T follicular helper cell (primary cell): ENCODE data around the gene EOLA1.
"Not testable (repeated sequence)": the region's sequence is repeated elsewhere in the genome, so short reads cannot be mapped to it uniquely, and the experiment has no call there.

Source experiments
- DNase-seq: peaks from one replicate; pipeline ENCODE4 v3.0.0-alpha.2; 2020; ENCODE audit warnings: low read depth

Gene EOLA1

GRCh38 chrX:149513825-149514428 lies 26.9 kb upstream of the EOLA1 start:
- no peak for DNase-seq

GRCh38 chrX:149515954-149516602 lies 24.7 kb upstream of the EOLA1 start:
- no peak for DNase-seq

- no peak for DNase-seq
Observed at GRCh38 chrX:149516604-149517003, 24.2 kb upstream of the EOLA1 start.

GRCh38 chrX:149517308-149517707 lies 23.5 kb upstream of the EOLA1 start:
- DNase-seq, result no peak

- no peak for DNase-seq
Observed at GRCh38 chrX:149518236-149518635, 22.6 kb upstream of the EOLA1 start.

- not testable (repeated sequence) for DNase-seq
Observed at GRCh38 chrX:149520636-149521277, 20.1 kb upstream of the EOLA1 start.

- DNase-seq, result no peak
Observed at GRCh38 chrX:149521438-149521837, 19.4 kb upstream of the EOLA1 start.

GRCh38 chrX:149522916-149523315 lies 17.9 kb upstream of the EOLA1 start:
- no peak for DNase-seq

GRCh38 chrX:149525389-149525788 lies 15.4 kb upstream of the EOLA1 start:
- peak; percentile 65 for DNase-seq

GRCh38 chrX:149525903-149526302 lies 14.9 kb upstream of the EOLA1 start:
- DNase-seq, result not testable (repeated sequence)

- DNase-seq, result not testable (repeated sequence)
Observed at GRCh38 chrX:149526318-149527033, 14.3 kb upstream of the EOLA1 start.

GRCh38 chrX:149527705-149528104 lies 13.1 kb upstream of the EOLA1 start:
- no peak for DNase-seq

- no peak for DNase-seq
Observed at GRCh38 chrX:149528381-149528780, 12.4 kb upstream of the EOLA1 start.

- DNase-seq, result no peak
Observed at GRCh38 chrX:149531599-149531998, 9.2 kb upstream of the EOLA1 start.

GRCh38 chrX:149532868-149533267 lies 7.9 kb upstream of the EOLA1 start:
- DNase-seq, result not testable (repeated sequence)

GRCh38 chrX:149533999-149534398 lies 6.8 kb upstream of the EOLA1 start:
- DNase-seq, result not testable (repeated sequence)

GRCh38 chrX:149534926-149535602 lies 5.7 kb upstream of the EOLA1 start:
- DNase-seq, result not testable (repeated sequence)

- DNase-seq, result not testable (repeated sequence)
Observed at GRCh38 chrX:149537474-149537873, 3.3 kb upstream of the EOLA1 start.

- peak; percentile 82 for DNase-seq
Observed at GRCh38 chrX:149539283-149540130, 1.3 kb upstream of the EOLA1 start.

- peak; percentile 91 for DNase-seq
Observed at GRCh38 chrX:149540131-149540620, 636 bp upstream of the EOLA1 start.

GRCh38 chrX:149541521-149542047 lies 772 bp downstream of the EOLA1 start:
- DNase-seq, result no peak
